WTC11 (cell line): ENCODE results near the gene SMAD2.

ENCODE experiments used
- CREM ChIP-seq: sonication (generic); formaldehyde crosslinking; IDR thresholded peaks from 2 replicates; pipeline ENCODE4 v1.8.1; 2022; ENCODE audit warnings: mild to moderate bottlenecking, missing genetic modification reagents, moderate library complexity
- ESRRA ChIP-seq: sonication (generic); formaldehyde crosslinking; IDR thresholded peaks from 2 replicates; pipeline ENCODE4 v1.8.1; 2022; ENCODE audit warnings: mild to moderate bottlenecking, missing genetic modification reagents, borderline replicate concordance
- NFYB ChIP-seq: sonication (generic); formaldehyde crosslinking; conservative IDR thresholded peaks from 2 replicates; pipeline ENCODE4 v1.8.0; 2022; ENCODE audit warnings: low read depth, missing genetic modification reagents
- NR1H2 ChIP-seq: sonication (generic); formaldehyde crosslinking; IDR thresholded peaks from 2 replicates; pipeline ENCODE4 v1.9.0; 2021; ENCODE audit warnings: mild to moderate bottlenecking, moderate library complexity, missing genetic modification reagents
- TEAD4 ChIP-seq: sonication (generic); formaldehyde crosslinking; IDR thresholded peaks from 2 replicates; pipeline ENCODE4 v1.8.0; 2022; ENCODE audit warnings: mild to moderate bottlenecking, missing genetic modification reagents
- ZNF138 ChIP-seq: sonication (generic); formaldehyde crosslinking; conservative IDR thresholded peaks from 2 replicates; pipeline ENCODE4 v1.8.1; 2022; ENCODE audit warnings: mild to moderate bottlenecking, moderate library complexity, missing genetic modification reagents
- ZNF232 ChIP-seq: sonication (generic); formaldehyde crosslinking; IDR thresholded peaks from 2 replicates; pipeline ENCODE4 v1.8.0; 2022; ENCODE audit warnings: mild to moderate bottlenecking, missing genetic modification reagents
- TF ChIP-seq, protein P1 (sequence below): sonication (generic); formaldehyde crosslinking; IDR thresholded peaks from 2 replicates; pipeline ENCODE4 v1.8.0; 2022; ENCODE audit warnings: mild to moderate bottlenecking, missing genetic modification reagents
- TF ChIP-seq, protein P2 (sequence below): fragments of 200-600 bp; IDR thresholded peaks from 2 replicates; pipeline ENCODE4 v1.8.0; 2022; ENCODE audit warnings: antibody characterized with exemption
- TF ChIP-seq, protein P3 (sequence below): sonication (generic); formaldehyde crosslinking; IDR thresholded peaks from 2 replicates; pipeline ENCODE4 v1.8.1; 2022; ENCODE audit warnings: mild to moderate bottlenecking, moderate library complexity, missing genetic modification reagents
- TF ChIP-seq, protein P4 (sequence below): sonication (generic); formaldehyde crosslinking; IDR thresholded peaks from 2 replicates; pipeline ENCODE4 v1.8.1; 2023; ENCODE audit warnings: mild to moderate bottlenecking, missing genetic modification reagents
- TF ChIP-seq, protein P5 (sequence below): sonication (generic); formaldehyde crosslinking; conservative IDR thresholded peaks from 2 replicates; pipeline ENCODE4 v1.8.1; 2023; ENCODE audit warnings: mild to moderate bottlenecking, low read depth, missing genetic modification reagents, moderate library complexity
- TF ChIP-seq, protein P6 (sequence below): sonication (generic); formaldehyde crosslinking; IDR thresholded peaks from 2 replicates; pipeline ENCODE4 v1.8.1; 2023; ENCODE audit warnings: mild to moderate bottlenecking, missing genetic modification reagents, moderate library complexity
- TF ChIP-seq, protein P7 (sequence below): sonication (generic); formaldehyde crosslinking; IDR thresholded peaks from 2 replicates; pipeline ENCODE4 v1.8.0; 2022; ENCODE audit warnings: missing genetic modification reagents

DNA sequence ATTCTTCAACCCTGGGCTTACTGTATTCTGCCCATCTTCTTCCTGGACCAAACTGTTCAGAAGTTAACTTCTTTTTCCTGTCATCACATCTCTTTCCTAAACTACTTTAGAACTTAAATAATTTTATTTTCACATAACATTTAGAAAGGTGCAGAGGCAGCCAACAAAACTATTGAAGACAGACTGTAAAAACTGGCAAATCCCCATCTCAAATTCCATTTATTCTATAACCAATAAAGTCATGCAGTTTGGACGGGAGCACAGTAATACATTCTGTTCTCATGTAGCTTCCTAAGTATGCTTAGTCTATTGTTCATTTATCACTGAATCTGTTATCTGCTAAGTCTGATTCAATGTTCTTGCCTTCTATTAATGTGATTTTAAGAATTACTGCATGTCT is 99.1 kb downstream of the SMAD2 start:
- TF ChIP-seq, protein P1, sequence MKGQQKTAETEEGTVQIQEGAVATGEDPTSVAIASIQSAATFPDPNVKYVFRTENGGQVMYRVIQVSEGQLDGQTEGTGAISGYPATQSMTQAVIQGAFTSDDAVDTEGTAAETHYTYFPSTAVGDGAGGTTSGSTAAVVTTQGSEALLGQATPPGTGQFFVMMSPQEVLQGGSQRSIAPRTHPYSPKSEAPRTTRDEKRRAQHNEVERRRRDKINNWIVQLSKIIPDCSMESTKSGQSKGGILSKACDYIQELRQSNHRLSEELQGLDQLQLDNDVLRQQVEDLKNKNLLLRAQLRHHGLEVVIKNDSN: no peak
- TF ChIP-seq NR1H2: no peak
- TF ChIP-seq, protein P2, sequence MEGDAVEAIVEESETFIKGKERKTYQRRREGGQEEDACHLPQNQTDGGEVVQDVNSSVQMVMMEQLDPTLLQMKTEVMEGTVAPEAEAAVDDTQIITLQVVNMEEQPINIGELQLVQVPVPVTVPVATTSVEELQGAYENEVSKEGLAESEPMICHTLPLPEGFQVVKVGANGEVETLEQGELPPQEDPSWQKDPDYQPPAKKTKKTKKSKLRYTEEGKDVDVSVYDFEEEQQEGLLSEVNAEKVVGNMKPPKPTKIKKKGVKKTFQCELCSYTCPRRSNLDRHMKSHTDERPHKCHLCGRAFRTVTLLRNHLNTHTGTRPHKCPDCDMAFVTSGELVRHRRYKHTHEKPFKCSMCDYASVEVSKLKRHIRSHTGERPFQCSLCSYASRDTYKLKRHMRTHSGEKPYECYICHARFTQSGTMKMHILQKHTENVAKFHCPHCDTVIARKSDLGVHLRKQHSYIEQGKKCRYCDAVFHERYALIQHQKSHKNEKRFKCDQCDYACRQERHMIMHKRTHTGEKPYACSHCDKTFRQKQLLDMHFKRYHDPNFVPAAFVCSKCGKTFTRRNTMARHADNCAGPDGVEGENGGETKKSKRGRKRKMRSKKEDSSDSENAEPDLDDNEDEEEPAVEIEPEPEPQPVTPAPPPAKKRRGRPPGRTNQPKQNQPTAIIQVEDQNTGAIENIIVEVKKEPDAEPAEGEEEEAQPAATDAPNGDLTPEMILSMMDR: no peak
- TF ChIP-seq, protein P3, sequence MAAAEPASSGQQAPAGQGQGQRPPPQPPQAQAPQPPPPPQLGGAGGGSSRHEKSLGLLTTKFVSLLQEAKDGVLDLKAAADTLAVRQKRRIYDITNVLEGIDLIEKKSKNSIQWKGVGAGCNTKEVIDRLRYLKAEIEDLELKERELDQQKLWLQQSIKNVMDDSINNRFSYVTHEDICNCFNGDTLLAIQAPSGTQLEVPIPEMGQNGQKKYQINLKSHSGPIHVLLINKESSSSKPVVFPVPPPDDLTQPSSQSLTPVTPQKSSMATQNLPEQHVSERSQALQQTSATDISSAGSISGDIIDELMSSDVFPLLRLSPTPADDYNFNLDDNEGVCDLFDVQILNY (CRISPR knock-in tag): no peak
- TF ChIP-seq TEAD4 (CRISPR knock-in tag): no peak
- no peak for TF ChIP-seq CREM
- TF ChIP-seq, protein P4, sequence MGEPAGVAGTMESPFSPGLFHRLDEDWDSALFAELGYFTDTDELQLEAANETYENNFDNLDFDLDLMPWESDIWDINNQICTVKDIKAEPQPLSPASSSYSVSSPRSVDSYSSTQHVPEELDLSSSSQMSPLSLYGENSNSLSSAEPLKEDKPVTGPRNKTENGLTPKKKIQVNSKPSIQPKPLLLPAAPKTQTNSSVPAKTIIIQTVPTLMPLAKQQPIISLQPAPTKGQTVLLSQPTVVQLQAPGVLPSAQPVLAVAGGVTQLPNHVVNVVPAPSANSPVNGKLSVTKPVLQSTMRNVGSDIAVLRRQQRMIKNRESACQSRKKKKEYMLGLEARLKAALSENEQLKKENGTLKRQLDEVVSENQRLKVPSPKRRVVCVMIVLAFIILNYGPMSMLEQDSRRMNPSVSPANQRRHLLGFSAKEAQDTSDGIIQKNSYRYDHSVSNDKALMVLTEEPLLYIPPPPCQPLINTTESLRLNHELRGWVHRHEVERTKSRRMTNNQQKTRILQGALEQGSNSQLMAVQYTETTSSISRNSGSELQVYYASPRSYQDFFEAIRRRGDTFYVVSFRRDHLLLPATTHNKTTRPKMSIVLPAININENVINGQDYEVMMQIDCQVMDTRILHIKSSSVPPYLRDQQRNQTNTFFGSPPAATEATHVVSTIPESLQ (CRISPR knock-in tag): no peak
- no peak for TF ChIP-seq ESRRA (CRISPR knock-in tag)
- no peak for TF ChIP-seq ZNF232 (CRISPR knock-in tag)
- TF ChIP-seq, protein P5, sequence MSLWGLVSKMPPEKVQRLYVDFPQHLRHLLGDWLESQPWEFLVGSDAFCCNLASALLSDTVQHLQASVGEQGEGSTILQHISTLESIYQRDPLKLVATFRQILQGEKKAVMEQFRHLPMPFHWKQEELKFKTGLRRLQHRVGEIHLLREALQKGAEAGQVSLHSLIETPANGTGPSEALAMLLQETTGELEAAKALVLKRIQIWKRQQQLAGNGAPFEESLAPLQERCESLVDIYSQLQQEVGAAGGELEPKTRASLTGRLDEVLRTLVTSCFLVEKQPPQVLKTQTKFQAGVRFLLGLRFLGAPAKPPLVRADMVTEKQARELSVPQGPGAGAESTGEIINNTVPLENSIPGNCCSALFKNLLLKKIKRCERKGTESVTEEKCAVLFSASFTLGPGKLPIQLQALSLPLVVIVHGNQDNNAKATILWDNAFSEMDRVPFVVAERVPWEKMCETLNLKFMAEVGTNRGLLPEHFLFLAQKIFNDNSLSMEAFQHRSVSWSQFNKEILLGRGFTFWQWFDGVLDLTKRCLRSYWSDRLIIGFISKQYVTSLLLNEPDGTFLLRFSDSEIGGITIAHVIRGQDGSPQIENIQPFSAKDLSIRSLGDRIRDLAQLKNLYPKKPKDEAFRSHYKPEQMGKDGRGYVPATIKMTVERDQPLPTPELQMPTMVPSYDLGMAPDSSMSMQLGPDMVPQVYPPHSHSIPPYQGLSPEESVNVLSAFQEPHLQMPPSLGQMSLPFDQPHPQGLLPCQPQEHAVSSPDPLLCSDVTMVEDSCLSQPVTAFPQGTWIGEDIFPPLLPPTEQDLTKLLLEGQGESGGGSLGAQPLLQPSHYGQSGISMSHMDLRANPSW: no peak
- no peak for TF ChIP-seq ZNF138 (CRISPR knock-in tag)
- TF ChIP-seq, protein P6, sequence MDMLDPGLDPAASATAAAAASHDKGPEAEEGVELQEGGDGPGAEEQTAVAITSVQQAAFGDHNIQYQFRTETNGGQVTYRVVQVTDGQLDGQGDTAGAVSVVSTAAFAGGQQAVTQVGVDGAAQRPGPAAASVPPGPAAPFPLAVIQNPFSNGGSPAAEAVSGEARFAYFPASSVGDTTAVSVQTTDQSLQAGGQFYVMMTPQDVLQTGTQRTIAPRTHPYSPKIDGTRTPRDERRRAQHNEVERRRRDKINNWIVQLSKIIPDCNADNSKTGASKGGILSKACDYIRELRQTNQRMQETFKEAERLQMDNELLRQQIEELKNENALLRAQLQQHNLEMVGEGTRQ (CRISPR knock-in tag): no peak
- no peak for TF ChIP-seq NFYB
- TF ChIP-seq, protein P7, sequence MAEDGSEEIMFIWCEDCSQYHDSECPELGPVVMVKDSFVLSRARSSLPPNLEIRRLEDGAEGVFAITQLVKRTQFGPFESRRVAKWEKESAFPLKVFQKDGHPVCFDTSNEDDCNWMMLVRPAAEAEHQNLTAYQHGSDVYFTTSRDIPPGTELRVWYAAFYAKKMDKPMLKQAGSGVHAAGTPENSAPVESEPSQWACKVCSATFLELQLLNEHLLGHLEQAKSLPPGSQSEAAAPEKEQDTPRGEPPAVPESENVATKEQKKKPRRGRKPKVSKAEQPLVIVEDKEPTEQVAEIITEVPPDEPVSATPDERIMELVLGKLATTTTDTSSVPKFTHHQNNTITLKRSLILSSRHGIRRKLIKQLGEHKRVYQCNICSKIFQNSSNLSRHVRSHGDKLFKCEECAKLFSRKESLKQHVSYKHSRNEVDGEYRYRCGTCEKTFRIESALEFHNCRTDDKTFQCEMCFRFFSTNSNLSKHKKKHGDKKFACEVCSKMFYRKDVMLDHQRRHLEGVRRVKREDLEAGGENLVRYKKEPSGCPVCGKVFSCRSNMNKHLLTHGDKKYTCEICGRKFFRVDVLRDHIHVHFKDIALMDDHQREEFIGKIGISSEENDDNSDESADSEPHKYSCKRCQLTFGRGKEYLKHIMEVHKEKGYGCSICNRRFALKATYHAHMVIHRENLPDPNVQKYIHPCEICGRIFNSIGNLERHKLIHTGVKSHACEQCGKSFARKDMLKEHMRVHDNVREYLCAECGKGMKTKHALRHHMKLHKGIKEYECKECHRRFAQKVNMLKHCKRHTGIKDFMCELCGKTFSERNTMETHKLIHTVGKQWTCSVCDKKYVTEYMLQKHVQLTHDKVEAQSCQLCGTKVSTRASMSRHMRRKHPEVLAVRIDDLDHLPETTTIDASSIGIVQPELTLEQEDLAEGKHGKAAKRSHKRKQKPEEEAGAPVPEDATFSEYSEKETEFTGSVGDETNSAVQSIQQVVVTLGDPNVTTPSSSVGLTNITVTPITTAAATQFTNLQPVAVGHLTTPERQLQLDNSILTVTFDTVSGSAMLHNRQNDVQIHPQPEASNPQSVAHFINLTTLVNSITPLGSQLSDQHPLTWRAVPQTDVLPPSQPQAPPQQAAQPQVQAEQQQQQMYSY (CRISPR knock-in tag): no peak
